Measurements from ENCODE around the gene SOX15.
A peak's percentile ranks its signal among the peaks of the same experiment; 100 is the strongest.

DNA sequence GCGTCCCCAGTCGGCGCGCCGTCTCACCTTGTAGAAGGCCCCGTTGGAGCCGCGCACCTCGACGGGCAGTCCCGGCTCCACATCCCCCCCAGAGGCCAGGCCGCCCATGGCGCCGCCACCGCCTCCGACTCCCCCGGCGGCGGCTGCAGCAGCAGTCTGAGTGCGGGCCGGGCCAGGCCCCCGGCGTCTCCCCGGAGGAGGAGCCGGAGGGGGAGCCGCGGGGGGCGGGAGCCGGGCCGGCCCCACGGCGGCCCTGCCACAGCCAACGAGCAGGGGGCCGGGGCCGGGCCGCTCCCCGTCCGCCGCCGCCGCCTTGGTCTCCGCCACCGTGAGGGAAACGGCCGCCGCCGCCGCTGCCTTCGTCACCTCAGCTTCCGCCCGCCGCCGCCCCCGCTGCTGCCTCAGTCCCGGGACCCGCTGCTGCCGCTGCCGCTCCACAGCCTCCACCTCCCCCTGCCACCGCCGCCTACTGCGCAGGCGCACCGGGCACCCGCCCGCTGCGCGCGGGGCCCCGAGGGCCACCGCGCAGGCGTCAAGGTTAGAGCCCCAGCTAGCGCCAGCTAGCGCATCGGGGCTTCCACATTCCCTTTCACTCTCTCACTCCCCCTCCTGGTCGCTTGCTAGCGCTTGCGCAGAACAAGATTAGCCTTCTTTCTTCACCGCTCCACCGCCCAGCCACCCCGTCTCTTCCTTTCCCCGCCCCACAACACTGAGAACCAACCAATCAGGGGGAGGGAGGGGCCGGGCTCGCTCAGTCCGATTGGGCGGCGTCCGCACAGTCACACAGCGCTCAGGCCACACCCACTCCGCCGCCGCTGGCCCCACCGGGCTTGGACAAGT, 24.8 kb upstream of the SOX15 start, which contains the start of gene FXR2:
- TF ChIP-seq CTCF (IDR thresholded peaks at IDR 0.05) (peak; percentile 20 to 67 (median 48)), POLR2A (IDR thresholded peaks at IDR 0.05) (peak in 1 of 2 donors; percentile 90)

Measured in thyroid gland (tissue), 4 donors.